ENCODE measurements around the gene ZNF280A.
"Not testable (repeated sequence)": the region's sequence is repeated elsewhere in the genome, so short reads cannot be mapped to it uniquely, and the experiment has no call there.

Gene ZNF280A

DNA sequence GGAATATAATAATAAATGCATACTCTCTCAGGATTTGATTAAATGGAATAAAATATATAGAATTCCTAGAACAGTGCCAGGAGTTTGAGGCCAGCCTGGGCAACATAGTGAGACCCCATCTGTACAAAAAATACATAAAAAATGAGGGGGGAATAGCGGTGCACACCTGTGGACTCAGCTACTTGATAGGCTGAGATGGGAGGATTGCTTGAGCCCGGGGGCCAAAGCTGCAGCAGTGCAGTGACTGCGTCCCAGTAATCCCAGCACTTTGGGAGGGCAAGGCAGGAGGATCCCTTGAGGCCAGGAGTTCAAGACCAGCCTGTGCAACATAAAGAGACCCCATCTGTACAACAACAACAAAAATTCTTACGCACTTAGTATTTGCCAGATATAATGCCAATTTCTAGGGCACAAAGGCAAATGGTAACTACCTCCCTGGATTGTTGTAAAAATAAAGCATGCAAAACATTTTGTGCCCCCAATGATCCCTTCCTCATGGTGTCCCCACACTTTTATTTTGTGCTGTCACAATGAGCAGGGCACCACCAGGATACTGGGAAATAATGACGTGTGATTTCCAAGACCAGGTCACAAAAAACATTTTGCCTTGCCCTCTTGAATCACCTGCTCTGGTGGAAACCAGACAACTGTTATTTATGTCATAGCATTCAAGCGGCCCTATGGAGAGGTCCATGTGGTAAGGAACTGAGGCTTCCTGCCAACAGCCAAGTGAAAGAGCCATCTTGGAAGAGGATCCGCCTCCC is 18.3 kb upstream of the ZNF280A start:
- no peak for DNase-seq

DNA sequence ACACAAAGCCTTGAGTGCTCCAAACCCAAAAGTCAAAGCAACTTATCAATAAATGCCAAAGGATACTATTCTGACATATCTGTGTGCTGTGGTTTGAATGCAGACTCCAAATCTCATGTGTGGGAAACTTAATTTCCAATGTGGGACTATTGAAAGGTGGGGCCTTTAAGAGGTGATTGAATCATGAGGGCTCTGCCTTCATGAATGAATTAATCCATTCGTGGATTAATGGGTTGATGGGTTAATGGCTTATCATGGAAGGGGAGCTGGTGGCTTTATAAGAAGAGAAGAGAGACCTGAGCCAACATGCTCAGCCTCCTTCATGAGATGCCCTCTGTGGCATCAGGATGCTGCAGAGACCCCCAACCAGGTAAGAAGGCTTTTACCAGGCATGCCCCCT is 16.8 kb upstream of the ZNF280A start:
- DNase-seq = no peak

DNA sequence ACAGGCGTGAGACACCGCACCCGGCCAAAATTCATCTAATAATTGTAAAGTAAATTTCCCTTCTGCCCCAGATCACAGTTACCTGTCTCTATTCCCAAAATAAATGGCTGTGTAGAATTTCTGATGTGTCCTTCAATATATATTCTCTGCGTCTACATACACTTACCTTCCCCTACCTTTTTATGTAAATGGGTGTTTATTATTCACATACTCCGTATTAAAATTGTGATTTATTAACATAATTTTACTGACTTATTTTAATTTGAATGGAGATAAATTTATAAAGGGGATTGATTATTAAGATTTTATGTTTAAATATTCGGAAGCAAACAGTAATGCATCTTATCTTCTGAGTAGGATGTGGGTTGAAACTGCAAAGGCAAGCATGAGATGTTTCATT is 16.4 kb upstream of the ZNF280A start:
- no peak for DNase-seq

DNA sequence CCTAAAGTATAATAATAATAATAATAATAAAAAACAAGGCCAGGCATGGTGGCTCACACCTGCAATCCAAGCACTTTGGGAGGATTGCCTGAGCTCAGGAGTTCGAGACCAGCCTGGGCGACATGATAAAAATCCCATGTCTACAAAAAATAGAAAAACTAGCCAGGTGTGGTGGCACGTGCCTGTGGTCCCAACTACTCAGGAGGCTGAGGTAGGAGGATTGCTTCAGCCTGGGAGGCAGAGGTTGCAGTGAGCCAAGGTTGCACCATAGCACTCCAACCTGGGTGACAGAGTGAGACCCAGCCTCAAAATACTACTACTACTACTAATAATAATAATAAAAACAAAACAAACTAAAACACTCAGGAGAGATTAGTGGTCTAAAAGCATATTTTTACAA is 15.6 kb upstream of the ZNF280A start:
- DNase-seq = no peak

GRCh38 chr22:22534604-22535415 is 14.7 kb upstream of the ZNF280A start:
- DNase-seq = no peak

DNA sequence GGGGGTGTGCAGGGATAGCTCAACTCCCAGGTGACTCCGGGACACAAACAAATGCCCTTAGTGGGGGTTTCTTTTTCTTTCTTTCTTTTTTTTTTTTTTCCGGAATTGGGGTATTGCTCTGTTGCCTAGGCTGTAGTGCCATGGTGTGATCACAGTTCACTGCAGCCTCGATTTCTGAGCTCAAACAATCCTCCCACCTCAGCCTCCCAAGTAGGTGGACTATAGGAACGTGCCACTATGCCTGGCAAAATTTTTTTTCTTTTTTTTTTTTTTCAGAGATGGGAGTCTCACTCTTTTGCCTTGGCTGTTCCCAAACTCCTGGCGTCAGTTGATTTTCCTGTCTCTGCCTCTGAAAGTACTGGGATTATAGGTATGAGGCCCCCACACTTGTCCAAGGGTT is 13.8 kb upstream of the ZNF280A start:
- no peak for DNase-seq

GRCh38 chr22:22533417-22533816 is 13.3 kb upstream of the ZNF280A start:
- no peak for DNase-seq

DNA sequence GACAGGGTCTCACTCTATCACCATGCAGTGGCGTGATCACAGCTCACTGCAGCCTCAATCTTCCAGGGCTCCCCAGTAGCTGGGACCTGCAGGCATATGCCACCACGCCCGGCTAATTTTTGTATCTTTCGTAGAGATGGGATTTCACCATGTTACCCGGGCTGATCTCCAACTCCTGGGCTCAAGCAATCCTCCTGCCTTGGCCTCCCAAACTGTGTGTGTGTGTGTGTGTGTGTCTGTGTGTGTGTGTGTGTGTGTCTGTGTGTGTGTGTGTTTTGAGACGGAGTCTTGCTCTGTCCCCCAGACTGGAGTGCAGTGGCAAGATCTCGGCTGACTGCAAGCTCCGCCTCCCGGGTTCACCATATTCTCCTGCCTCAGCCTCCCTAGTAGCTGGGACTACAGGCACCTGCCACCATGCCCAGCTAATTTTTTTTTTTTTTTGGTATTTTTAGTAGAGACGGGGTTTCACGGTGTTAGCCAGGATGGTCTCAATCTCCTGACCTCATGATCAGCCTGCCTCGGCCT is 12.5 kb upstream of the ZNF280A start:
- DNase-seq = not testable (repeated sequence)

- no peak for DNase-seq
Observed at GRCh38 chr22:22531770-22532546, 11.9 kb upstream of the ZNF280A start.

- no peak for DNase-seq
Observed at GRCh38 chr22:22528780-22529179, 8.7 kb upstream of the ZNF280A start.

DNA sequence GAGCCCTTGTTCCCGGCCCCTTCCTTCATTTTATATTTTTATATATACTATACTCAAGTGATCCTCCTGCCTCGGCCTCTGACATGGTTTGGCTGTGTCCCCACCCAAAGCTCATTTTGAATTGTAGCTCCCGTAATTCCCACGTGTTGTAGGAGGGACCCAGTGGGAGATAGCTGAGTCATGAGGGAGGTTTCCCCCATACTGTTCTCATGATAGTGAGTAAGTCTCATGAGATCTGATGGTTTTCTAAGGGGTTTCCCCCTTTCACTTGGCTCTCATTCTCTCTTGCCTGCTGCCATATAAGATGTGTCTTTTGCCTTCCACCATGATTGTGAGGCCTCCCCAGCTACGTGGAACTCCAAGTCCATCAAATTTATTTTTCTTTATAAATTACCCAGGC is 7.2 kb upstream of the ZNF280A start:
- DNase-seq = no peak

DNA sequence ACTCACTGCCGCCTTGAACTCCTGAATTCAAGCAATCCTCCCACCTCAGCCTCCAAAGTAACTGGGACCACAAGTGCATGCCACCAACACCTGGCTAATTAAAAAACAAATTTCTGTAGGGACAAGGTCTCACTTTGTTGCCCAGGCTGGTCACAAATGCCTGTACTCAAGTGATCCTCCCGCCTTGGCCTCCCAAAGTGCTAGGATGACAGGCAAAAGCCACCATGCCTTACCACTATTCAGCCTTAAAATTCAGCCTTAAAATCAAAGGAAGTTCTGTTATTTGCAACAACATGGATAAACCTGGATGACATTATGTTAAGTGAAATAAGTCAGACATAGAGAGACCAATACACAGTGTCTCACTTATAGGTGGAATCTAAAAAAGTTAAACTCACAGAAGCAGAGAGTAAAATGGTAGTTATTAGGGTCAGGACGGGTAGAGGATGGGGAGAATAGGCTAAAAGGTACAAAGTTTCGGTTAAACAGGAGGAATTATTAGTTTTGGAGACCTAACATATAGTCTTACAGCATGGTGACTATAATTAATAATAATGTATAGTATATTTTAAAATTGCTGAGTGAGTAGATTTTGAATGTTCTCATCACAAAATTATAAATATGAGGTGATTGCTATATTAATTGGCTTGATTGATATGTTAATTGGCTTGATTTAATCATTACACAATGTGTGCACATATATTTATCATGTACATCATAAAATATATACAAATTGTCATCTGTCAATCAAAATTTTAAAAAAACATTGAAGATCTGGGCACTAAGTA is 6.2 kb upstream of the ZNF280A start:
- DNase-seq = no peak

DNA sequence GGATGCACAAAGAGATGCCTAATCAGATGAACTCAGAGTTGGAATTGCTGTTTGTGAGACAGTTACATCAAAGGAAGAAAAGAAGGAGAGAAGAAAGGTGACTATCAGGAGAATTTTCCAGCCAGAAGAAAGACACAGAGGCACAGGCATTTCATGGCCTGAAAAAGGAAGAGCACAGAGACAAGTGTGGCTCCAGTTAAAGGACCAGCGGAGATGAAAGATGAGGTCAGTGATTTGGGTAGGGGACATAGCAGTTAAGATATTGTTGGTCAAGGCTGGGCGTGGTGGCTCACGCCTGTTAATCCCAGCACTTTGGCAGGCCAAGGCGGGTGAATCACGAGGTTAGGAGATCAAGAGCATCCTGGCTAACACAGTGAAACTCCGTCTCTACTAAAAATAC is 3.4 kb upstream of the ZNF280A start:
- no peak for DNase-seq

DNA sequence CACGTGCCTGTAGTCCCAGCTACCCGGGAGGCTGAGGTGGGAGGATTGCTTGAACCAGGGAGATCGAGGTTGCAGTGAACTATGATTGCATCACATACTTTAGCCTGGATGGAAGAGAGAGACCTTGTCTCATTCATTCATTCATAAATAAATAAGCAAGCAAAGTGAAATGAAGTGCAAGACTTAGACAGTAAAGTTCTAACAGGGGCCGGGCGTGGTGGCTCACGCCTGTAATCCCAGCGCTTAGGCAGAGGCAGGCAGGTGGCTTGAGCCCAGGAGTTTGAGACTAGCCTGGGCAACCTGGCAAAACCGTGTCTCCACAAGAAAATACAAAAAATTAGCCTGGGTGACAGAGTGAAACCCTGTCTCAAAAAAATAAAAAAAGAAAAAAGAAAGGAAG is 1.6 kb upstream of the ZNF280A start:
- DNase-seq = no peak

DNA sequence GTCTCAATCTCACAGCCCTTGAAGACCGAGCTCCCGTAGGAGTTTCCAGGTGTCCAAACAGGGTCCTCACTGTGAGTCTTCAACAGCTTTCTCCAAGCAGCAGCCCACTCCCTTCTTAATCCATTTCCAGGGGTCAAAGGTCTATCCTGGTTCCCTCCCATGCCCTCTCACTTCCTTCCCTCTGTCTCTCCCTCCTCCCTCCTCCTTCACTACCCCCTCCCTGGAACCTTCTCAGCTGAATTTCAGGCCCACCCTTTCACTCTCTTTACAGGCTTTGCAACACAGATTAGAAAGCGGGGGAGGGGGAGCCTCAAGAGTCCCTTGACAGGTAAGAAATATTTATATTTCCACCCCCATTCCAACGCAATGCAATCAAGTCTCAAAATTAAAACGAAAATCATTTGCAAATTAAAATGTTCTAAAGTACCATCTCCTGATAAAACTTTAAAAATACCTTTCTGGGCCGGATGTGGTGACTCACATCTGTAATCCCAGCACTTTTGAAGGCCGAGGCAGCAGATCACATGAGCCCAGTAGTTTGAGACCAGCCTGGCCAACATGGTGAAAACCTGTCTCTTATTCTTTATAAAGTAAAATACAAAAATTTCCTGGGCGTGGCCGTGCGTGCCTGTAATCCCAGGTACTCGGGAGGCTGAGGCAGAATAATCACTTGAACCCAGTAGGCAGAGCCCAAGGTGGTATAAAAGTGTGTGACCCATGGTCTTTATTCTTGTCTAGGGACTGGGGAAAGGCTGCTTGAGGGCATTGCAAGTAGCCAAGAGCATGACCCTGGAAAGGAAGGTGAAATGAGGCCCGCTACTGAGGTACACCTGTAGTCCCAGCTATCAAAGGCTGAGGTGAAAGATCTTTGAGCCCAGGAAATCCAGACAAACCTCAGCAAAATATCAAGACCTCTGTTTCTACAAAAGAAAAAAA is 865 bp upstream of the ZNF280A start:
- DNase-seq = no peak

DNA sequence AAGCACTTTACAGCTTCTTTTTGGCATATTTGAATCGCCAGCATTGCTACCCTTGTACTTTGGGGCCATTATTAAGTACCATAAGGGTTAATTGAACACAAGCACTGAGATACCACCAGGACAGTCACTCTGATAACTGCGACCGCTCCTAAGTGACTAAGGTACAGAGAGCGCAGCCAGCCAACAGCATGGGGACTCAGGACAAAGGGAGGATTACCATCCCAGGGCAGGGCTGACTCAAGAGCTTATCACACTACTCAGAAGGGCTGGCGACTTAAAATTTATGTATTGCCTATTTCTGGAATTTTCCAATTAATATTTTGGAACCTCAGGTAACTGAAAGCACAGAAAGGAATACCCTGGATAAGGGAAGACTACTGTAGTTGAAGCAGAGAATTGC is 479 bp downstream of the ZNF280A start:
- no peak for DNase-seq

DNA sequence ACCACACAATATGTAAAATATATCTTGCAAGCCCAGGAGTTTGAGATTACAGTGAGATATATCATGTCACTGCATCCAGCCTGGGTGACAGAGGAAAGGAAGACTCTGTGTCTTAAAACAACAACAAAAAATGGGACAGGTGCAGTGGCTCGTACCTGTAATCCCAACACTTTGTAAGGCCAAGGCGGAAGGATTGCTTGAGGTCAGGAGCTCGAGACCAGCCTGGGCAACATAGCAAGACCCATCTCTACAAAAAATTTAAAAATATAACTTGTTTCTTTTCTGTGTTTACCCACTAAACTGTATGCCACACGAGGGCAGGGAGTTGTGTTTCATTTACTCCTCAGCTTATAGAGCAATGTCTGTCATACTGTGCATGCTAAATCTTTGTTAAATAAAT is 3.1 kb downstream of the ZNF280A start:
- no peak for DNase-seq

DNA sequence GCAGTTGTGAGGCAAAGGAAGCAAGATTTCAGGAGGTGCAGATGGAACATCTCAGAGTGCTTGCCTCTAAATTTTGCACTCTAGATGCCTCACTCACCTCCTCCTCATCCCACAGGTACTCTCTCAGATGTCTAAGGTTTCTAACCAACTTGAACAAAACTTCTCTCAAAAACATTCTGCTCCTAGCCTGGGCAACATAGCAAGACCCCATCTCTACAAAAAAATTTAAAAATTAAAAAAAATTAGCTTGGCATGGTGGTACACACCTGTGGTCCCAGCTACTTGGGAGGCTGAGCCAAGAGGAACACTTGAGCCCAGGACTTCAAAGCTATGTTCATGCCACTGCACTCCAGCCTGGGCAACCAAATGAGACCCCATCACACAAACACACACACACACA is 4.2 kb downstream of the ZNF280A start:
- DNase-seq = no peak

DNA sequence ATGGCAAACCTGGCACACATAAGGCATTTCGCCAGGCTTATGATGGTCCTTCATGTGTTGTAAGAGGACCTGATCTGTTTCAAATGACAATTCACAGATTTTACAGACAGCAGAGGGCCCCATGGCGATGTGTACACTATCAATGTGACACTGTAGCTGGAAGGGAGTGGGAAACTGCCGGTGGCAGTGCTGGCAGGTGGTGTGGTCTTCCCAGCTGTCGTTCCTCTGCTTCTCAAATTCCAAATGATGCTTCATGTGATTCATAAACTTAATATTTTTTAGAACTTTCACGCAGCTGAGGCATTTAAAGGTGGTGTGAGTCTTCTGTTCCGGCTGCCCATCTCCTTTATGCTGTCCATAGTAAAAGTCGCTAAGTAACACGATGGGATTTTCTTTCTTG is 5.6 kb downstream of the ZNF280A start:
- not testable (repeated sequence) for DNase-seq

DNA sequence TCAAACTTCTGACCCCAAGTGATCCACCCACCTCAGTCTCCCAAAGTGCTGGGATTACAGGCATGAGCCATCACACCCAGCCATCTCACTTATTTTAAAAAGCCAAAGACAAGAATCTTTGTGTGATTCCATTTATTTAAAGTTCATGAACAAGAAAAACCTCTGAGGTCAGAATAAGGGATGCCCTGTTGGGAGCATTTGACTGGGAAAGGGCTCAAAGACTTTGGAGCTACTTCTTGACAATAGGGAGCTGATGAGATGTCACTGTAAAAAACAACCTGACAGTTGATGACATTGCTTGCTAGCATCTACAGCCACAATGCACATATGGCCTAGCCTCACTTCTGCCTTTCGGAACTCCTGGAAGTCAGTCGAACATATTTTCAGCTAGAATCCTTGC is 6.5 kb downstream of the ZNF280A start:
- no peak for DNase-seq

DNA sequence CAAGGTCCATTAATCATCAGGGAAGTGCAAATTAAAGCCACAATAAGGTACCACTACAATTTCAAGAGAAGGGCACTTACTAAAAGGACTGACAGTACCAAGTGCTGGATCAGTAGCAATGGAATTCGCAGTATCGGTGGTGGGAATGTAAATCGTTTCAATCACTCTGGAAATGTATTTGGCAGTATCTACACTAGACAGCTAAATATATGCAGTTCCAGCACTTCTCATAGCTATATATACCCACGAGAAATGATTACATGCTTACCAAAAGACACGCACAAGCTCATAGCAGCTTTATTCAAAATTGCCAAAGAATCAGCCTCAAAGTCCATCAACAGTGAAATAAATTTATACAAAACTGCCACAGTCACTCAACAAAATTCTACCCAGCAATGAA is 7.1 kb downstream of the ZNF280A start:
- no peak for DNase-seq

Data from NCI-H226 (cell line).